ENCODE data around the gene ABCA7. TPM values are rescaled to one million over a fixed set of nuclear protein-coding genes. Genes with fewer than 3 reads are reported as not detected.

Gene ABCA7
- total RNA-seq, 1 experiment from 2014 or later: 40.3 TPM

GRCh38 chr19:1015061-1015781 is 24.7 kb upstream of the ABCA7 start:
- H3K27me3 Mint-ChIP-seq (ENCODE audit: low read depth): no peaks in the 10 kb centered on the region; the same call in 1 of the 2 replicates
- H3K4me1 Mint-ChIP-seq: peaks cover 28% of the 10 kb centered on the region
- ChIA-PET CTCF (interaction anchor here (0.6 to 1.5 kb wide), 2 partner anchors 50 to 437 kb away, joined by 3 to 5 read pairs; no protein-coding TSS in a partner anchor), POLR2A (interaction anchor here (1.0 kb wide), 1 partner anchor 11 kb away, joined by 4 read pairs; the partner anchor contains the start of gene CNN2)
- no peaks in the 10 kb centered on the region for H3K9me3 Mint-ChIP-seq
- TF ChIP-seq OVOL2 (CRISPR knock-in tag; IDR thresholded peaks at IDR 0.05; ENCODE audit: borderline replicate concordance) (no peak), SMAD4 (CRISPR knock-in tag; IDR thresholded peaks at IDR 0.05) (no peak), CDX4 (CRISPR knock-in tag; IDR thresholded peaks at IDR 0.05; ENCODE audit: borderline replicate concordance) (no peak), GRHL2 (CRISPR knock-in tag; IDR thresholded peaks at IDR 0.05; ENCODE audit: insufficient replicate concordance, severe bottlenecking) (no peak)
- no peaks in the 10 kb centered on the region; the same call in 1 of the 2 replicates for H3K36me3 Mint-ChIP-seq
- ATAC-seq (no peak), DNase-seq (ENCODE audit: low spot score) (no peak)
- H3K4me3 Mint-ChIP-seq: no peak overlapping the region
- H3K27ac Mint-ChIP-seq: no peak overlapping the region

- ChIA-PET POLR2A (interaction anchor here (0.6 to 1.5 kb wide), 3 partner anchors 10 to 88 kb away, joined by 3 to 9 read pairs (median 4); partner anchors contain the start of gene CNN2), CTCF (interaction anchor here (0.6 to 1.8 kb wide), 5 partner anchors 10 to 438 kb away, joined by 3 to 5 read pairs (median 4); partner anchors contain the start of gene CNN2)
- Mint-ChIP-seq H3K36me3 (no peaks in the 10 kb centered on the region; the same call in 1 of the 2 replicates), H3K4me3 (no peak overlapping the region), H3K27me3 (ENCODE audit: low read depth) (no peaks in the 10 kb centered on the region; the same call in 1 of the 2 replicates), H3K4me1 (peaks cover 28% of the 10 kb centered on the region), H3K9me3 (no peaks in the 10 kb centered on the region), H3K27ac (peak overlapping the region; percentile 60; the same call in 1 of the 2 replicates)
- TF ChIP-seq ZBTB21 (CRISPR knock-in tag; IDR thresholded peaks at IDR 0.05; ENCODE audit: borderline replicate concordance) (no peak), CREB1 (CRISPR knock-in tag; IDR thresholded peaks at IDR 0.05) (no peak), ZNF263 (CRISPR knock-in tag; IDR thresholded peaks at IDR 0.05; ENCODE audit: low read depth) (no peak), ZNF138 (CRISPR knock-in tag; conservative IDR thresholded peaks at IDR 0.05) (no peak), ATF1 (CRISPR knock-in tag; IDR thresholded peaks at IDR 0.05) (no peak), FOXJ3 (CRISPR knock-in tag; IDR thresholded peaks at IDR 0.05; ENCODE audit: borderline replicate concordance) (no peak), STAT6 (CRISPR knock-in tag; conservative IDR thresholded peaks at IDR 0.05; ENCODE audit: low read depth) (no peak), IRF2 (CRISPR knock-in tag; IDR thresholded peaks at IDR 0.05; ENCODE audit: borderline replicate concordance, low read depth) (no peak), SMAD3 (CRISPR knock-in tag; IDR thresholded peaks at IDR 0.05; ENCODE audit: borderline replicate concordance) (no peak), FOXK1 (CRISPR knock-in tag; IDR thresholded peaks at IDR 0.05) (no peak), MAX (CRISPR knock-in tag; IDR thresholded peaks at IDR 0.05) (no peak), ELF4 (CRISPR knock-in tag; IDR thresholded peaks at IDR 0.05; ENCODE audit: low read depth) (no peak), E2F5 (CRISPR knock-in tag; IDR thresholded peaks at IDR 0.05) (no peak), RORB (CRISPR knock-in tag; IDR thresholded peaks at IDR 0.05) (no peak), ZNF317 (CRISPR knock-in tag; IDR thresholded peaks at IDR 0.05; ENCODE audit: borderline replicate concordance, low read depth) (no peak), PRRX2 (CRISPR knock-in tag; IDR thresholded peaks at IDR 0.05) (no peak), NR1H2 (CRISPR knock-in tag; IDR thresholded peaks at IDR 0.05) (no peak)
- TF ChIP-seq, protein P1, sequence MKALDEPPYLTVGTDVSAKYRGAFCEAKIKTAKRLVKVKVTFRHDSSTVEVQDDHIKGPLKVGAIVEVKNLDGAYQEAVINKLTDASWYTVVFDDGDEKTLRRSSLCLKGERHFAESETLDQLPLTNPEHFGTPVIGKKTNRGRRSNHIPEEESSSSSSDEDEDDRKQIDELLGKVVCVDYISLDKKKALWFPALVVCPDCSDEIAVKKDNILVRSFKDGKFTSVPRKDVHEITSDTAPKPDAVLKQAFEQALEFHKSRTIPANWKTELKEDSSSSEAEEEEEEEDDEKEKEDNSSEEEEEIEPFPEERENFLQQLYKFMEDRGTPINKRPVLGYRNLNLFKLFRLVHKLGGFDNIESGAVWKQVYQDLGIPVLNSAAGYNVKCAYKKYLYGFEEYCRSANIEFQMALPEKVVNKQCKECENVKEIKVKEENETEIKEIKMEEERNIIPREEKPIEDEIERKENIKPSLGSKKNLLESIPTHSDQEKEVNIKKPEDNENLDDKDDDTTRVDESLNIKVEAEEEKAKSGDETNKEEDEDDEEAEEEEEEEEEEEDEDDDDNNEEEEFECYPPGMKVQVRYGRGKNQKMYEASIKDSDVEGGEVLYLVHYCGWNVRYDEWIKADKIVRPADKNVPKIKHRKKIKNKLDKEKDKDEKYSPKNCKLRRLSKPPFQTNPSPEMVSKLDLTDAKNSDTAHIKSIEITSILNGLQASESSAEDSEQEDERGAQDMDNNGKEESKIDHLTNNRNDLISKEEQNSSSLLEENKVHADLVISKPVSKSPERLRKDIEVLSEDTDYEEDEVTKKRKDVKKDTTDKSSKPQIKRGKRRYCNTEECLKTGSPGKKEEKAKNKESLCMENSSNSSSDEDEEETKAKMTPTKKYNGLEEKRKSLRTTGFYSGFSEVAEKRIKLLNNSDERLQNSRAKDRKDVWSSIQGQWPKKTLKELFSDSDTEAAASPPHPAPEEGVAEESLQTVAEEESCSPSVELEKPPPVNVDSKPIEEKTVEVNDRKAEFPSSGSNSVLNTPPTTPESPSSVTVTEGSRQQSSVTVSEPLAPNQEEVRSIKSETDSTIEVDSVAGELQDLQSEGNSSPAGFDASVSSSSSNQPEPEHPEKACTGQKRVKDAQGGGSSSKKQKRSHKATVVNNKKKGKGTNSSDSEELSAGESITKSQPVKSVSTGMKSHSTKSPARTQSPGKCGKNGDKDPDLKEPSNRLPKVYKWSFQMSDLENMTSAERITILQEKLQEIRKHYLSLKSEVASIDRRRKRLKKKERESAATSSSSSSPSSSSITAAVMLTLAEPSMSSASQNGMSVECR (CRISPR knock-in tag; IDR thresholded peaks at IDR 0.05; ENCODE audit: borderline replicate concordance): no peak
- ATAC-seq (peak; percentile 17), DNase-seq (ENCODE audit: low spot score) (peak; percentile 60)
These were observed 23.9 kb upstream of the ABCA7 start for GRCh38 chr19:1015782-1016646.
